Measurements from ENCODE around the gene CDCA5.

The CDCA5 gene

DNA sequence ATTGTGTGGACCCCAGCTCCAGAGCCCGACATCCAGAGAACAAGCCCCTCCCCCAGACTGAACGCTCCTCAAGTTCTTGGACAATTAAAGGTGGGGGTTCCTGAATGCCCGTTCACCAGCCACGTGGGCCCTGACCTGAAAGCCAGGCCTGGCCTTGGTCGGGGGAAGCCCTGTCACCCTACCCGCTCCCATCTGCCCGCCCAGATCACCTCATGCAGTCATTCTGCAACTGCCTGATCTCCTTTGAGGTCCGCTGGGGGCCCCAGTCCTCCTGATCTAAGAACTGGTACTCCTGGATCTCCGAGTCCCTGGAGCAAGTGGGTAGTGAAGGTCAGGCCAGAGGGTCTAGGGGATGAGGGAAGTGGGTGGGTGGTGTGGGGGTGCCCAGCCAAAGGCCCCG is 16.4 kb downstream of the CDCA5 start:
- no peak for DNase-seq

DNA sequence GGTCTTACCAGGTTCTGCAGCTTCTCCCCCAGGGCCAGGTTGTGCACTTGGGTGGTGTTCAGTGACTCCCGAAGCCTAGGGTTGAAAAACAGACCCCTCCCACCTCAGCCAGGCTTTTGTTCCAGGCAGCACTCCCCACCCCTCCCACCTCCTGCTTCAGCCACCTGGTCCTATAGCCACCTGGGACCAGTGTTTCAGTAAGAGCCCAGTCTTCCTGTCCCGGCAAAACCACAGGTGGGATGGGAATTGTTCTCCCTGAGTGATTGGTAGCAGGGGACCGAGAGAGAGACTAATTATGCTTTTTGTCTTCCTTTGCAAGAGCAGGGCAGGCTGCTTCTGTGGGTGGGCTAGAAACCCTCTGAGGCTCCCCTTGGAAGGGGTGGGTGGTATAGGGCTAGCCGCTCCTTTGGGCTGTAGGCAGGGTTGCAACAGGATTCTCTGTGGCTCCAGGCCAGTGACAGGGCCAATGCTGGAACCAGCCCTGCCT is 17.0 kb downstream of the CDCA5 start:
- DNase-seq = no peak

DNA sequence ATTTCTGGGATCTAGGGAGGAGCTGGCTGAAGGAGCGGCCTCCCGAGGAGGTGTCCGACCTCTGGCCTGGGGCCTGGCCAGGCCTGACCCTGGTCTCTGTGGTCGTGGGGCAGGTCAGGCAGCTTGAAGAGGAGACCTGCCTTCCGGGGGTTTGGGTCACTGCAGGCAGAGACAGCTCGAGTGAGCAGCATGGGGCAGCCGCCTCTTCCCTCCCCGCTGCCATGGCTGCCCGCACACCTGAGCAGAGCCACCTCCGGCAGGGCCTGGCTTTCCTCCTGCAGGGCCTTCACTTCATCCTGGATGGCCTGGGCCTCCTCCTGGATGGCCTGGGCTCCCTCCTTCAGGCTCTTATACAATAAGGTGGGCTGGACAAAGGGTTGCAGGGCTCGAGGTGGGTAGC is 17.5 kb downstream of the CDCA5 start:
- no peak for DNase-seq

DNA sequence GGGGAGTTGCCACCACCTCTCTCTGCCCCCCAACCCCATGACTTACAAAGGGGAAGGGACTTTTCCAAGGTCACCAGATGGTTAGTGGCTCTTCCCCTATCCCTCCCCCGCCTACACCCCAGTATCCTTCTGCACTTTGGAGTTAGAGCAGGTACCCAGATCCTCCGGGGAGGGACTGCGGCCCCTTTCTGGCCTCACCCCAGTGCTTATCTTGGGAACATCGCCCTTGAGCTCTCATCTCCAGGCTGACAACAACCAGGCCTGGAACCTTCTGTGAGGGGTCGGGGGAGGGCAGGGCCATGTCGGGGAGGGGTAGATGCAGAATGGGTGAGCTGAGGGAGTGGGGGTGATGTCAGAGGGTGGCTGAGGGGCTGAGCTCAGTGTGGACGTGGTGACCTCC is 18.0 kb downstream of the CDCA5 start:
- no peak for DNase-seq

DNA sequence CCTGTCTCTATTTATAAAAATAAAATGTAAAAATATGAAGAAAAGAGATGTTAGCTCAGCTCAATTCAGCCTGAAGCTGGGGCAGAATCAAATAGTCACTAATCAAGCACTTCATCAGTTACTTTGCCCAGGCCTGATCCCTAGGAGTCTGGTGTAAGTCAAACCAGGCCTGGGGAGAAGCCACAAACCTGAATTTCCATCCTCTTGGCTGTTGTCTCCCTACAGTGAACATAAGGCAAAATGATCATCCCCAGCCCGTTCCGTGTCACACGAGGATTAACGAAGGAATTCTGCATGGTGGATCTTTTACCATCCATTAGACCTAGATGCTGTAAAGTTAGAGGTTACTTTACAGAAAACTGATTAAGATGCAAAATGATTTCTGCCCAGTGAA is 19.0 kb downstream of the CDCA5 start:
- DNase-seq = no peak

DNA sequence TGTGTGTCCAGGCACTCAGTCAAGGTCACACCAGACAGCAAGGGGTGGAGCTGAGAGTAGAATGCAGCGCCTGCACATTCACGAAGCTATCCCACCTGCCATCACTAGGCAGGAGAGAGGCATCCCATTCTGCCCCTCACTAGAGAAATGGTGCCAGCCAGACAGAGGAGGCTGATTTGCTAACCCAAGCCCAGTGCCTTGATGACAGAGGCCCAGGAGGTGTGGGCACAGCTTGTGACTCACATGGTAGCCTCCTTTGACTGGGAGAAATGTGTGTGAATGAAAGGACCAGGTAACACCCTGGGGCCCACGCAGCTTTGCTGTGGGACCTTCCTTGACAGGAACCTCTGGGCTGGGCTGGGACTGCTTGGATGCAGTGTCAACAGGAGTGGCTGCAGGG is 20.3 kb downstream of the CDCA5 start:
- DNase-seq = no peak

DNA sequence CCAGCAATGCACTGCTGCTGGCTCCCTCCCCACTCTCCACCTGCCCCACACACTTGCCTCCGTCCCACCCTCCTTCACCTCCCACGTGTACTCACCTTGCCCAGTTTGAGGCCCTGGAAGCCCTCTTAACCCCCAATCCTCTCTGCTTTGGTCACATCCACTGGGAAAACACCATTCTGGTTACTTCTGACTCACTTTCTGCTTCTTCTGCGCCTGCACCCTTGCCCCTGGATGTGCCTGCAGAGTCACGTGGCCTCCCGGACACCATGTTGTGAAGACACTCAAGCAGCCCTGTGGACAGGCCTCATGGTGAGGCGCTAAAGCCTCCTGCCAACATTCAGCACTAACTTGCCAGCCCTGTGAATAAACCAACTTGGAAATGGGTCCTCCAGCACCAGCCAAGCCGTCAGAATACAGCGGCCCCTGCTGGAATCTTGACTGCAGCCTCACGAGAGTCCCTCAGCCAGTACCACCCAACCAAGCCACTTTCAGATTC is 22.9 kb downstream of the CDCA5 start:
- DNase-seq = no peak

DNA sequence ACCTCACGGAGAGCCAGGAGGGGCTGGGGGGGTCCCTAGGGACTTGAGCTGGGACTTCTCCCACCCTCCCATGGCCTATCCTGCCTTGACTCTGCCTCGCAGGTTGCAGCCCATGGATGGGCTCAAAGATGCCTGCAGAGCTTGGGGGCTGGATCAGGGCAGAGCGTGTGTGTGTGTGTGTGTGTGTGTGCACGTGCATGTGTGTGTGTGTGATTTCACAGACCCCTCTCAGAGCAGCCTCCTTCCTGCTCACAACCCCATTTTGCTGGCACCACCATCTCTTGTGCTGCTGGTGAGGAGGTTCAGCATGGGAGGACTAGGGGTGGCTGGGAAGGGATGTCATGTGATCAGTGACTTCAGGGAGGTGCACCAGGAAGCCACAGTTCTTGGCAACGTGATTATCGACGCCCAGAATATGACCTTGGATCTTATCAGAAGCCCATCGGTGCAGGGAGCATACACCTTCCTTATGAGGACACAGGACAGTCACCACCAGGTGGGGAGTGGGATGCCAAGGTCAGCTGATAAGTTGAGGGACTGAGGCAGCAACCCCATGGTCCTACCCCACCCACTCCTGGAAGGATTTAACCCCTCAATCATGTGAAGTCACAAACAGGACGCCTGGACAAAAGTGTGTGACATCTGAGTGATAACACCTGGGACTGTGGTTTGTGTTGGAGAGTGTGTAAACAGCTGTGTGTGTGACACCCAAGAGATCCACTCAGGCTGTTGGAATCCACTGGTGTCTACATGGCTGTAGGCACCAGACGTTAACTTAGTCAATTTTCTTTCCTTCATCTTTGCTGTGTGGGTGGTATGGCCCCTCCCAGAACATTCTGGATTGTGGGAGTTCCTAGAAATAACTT is 23.6 kb downstream of the CDCA5 start:
- no peak for DNase-seq

DNA sequence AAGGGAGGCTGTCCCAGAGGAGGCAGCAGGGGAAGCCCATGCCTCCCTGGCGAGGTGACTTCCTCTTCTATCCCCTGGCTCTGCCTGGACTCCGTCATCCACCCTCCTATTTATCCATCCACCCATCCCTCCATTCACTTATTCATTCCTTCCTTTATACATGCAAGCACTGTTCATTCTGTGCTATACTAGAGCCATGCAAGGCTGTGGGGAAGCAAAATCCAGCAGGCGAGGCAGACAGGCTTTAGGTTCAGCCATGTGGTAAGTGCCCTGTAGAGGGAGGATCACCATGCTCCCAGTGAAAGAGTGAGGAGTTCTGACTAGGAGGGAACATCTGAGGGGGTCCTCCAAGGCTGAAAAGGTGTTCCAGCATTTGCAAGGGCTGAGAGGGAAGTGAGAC is 24.3 kb downstream of the CDCA5 start:
- DNase-seq = no peak

DNA sequence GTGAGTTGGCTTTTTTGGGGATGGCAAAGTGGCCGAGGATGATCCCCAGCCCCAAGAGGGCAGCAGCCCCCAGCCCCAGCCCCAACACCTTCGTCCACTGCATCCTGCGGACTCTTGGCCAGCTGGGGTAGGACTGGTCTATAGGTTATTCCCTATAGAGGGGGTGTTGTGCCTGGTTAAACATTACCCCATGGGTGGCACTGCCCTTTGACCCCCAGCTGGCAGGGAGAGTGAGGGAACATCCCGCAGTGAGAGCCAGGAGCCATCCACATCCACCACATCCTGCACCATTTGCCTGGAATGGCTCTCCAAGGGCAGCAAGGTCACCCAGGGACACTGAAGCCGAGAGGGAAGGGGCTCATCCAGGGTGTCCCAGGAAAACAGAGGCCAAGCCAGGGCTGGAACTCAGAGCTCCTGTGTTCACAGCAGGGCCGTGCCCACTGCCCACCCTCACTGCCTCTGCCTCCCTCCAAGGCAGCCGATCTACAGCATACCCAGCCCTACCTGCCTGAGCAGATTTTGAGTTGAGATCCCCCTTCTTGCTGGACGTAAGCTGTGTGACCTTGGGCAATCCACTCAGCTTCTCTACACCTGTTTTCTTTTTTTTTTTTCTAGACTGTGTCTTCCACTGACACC is 25.3 kb downstream of the CDCA5 start, which contains the start of gene NAALADL1:
NAALADL1 (minus strand) TSS at position 135 of the 636 bp plus-strand sequence; CDS start at position 103, 32 bp downstream.
- DNase-seq = no peak

DNA sequence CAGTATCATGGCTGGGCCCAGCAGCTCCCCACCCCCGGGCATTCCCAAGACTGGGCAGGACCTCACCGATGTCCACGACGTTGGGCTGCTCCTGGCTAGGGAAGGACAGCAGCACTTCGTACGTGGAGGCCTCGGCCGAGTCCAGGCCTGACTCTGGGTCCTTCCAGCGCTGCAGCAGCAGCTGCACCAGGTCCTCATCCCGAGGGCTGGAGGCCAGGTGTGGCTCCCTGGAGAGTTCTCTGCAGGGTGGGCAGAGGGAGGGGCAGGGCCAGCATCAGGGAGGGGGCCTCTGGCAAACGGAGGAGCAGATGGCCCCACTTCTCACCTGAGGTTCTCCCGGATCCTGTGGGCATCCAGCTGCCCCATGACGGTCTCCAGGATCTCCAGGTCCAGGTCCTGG is 25.8 kb downstream of the CDCA5 start:
- DNase-seq = no peak

DNA sequence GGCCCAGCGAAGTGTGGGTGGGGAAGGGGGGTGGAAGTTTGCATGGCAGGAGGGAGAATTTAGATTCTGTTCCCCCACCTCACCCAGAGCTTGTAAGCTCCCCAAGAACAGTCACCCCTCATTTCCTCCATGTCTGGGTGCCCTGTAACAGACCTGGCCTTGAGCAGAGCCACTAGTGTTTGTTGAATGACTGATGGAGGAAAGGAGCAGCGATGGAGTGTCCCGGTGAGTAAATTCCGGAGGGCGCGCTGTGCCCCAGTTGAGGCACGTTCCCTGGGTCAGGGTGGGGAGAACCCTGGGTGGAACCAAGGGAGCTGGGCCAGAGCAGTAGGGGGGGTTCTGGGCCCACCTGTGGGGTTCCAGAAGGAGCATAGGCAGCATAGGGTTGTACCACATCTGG is 26.3 kb downstream of the CDCA5 start:
- no peak for DNase-seq

DNA sequence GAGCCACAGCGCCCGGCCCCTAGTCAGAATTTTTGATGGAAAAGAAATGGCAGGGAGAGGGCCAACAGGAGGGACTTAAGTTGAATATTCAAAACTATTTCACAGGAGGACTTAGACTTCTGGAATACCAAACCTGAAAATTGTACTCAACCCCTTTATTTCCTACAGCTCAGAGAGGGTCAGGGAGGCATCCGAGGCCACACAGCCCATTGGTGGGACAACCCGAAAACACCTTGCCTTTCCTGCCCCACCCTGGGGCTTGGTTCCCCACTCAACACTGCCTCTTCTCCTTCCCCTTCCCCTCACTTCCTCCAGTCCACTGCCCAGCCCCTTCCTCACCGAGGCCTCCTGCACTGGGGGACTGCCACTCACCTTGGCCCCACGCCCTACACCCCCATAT is 26.8 kb downstream of the CDCA5 start:
- DNase-seq = no peak

DNA sequence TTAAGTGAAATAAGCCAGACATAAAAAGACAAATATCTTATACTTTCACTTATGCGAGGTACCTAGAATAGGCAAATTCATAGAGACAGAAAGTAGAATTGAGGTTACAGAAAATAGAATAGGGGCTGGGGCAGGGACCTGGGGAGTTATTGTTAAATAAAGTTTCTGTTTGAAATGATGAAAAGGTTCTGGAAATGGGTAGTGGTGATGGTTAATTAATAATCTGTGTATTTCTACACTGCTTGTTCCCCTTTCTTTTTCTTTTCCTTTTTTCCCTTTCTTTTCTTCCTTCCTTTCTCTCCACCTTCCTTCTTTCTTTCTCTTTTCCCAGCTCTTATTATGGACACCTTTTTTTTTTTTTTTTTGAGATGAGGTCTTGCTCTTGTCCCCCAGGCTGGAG is 28.3 kb downstream of the CDCA5 start:
- no peak for DNase-seq

DNA sequence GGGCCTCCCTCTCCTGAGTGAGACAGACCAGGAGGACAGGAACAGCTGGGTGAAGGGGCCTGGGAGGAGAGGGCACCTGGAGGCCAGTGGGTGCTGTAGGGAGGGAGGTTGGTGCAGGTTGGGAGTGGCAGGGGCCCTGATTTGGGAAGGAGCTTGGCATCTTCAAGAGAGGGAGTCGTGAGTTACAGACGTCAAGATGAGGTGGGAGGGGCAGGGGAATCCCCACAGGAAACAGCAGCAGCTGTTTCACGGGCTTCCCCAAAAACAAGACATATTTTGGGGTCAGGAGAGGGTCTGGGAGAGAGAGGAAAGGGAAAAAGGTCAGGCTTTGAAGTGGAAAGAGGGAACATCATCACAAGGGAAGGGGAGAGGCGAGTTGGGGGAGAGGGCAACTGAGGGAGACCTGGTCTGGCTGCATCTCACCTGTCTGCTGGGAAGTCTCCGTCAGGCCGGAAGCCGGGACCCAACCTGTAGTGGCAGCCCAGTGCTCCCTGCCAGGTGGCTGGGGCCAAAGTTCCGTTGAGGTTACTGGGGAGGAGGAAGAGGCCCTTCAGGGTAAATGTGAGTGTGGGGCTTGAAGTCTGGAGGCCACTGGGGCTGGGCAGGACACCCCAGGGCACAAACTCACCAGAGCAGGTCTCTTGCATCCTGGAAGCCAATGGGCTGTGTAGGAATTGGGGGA is 29.9 kb downstream of the CDCA5 start:
- no peak for DNase-seq

DNA sequence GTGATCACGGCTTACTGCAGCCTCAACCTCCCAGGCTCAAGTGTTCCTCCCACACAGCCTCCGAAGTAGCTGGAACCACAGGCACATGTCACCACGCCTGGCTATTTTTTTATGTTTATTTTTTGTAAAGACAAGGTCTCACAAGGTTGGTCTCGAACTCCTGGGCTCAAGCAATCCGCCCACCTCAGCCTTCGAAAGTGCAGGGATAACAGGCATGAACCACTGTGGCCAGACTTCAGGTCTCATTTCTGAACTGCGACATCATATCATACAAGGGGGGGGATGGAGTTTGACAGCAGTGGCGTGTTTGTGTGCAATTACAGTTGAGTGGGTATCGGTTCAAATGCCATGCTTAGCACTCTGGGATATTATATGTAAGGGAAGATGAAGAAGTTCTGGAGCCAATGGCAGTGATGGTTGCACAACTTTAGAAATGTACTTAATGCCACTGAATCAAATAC is 32.4 kb downstream of the CDCA5 start:
- no peak for DNase-seq

DNA sequence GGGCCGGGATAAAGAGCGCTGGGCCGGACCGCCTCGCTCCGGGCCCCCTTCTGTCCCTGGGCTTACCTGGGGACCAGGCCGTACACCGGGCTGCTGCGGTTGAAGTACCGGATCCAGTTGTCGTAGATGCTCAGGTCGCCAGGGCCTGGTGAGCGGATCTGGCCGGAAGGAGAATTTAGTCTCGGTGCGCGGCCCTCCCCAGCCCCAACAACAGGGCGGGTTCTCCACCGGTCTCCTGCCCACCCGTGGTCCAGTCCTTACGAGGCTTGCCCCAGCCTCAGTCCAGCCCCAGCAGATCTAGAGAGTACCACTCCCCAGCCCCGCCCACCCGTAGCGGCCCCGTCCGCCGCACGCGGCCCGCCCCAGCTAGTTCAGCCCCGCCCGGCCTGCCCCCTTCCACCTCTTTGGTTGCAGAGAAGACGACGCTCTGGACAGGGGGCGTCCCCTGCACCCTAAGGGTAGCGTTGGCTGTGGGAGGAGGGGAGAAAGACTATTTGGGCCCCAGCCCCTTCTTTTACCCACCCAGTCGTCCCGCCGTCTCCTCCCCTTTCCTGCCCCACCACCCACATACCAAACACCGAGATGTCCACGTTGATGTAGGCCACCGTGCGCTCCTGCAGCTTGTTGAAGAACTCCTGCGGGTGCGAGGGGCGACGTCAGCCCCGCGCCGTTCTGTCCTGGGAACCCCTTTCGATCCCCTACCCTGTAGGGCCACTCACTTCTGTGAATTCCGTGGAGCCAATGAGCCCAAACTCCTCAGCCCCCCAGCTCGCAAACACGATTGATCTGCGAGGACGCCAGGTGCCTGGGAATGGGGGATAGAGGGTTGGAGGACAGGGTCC is 36.0 kb downstream of the CDCA5 start:
- DNase-seq = no peak

DNA sequence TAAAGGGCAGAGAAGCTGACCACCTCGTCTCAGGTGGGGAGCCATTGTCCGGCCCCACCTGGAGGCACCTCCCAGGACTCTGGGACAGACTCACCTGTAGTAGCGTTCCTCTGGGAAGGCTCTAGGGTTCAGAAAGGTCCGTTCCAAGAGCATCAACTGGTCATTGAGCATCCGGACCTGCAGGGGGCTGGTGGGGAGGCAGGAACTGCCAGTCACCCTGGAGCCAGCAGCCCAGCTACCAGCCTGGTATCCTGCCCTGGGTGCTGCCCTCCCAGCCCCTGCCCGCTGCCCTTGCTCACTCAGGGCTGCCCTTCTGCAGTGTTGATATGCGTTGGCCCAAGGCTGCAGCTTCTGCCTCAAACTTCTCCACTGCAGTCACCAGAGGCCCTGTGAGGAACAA is 38.1 kb downstream of the CDCA5 start:
- no peak for DNase-seq

DNA sequence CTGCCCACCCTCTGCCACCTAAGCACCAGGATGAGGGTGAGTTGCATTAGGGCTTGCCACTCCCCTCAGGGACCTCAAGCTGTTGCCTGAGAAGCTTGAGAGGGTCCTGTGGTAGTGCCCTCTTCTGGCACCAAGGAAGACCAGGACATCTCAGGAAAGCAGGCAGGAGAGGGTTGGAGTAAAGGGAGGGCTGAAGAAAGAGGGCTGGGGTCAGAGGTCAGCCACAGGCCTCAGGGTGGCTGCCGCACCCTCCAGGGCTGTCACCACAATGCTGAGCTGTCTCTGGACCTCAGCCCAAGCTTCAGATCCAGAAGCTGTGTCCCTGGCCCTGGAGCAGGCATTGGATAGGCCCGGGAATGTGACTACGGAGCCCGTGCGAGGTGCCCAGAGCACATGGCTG is 38.8 kb downstream of the CDCA5 start:
- no peak for DNase-seq

DNA sequence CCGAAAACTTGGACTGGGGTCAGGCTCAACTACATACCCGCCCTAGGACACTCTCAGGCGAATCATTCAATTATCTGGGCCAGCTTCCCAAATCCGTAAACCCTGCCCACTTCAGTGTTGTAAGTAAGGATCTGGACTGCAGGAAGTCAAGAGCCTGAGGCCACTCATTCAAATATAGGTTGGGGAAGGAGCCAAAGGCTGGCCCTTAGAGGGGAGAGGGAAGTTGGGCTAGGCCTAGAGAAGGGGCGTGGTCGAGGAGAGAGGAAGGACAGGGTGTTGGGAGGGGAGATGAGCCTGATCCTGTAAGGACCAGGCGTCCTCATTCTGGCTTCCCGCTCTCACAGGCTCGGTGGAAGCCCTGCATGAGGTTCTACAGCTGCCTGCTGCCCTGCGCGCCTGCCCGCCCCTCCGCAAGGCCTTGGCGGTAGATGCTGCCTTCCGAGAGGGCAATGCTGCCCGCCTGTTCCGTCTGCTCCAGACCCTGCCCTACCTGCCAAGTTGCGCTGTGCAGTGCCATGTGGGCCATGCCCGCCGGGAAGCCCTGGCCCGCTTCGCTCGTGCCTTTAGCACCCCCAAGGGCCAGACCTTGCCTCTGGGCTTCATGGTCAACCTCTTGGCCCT is 39.8 kb downstream of the CDCA5 start:
- DNase-seq = no peak

DNA sequence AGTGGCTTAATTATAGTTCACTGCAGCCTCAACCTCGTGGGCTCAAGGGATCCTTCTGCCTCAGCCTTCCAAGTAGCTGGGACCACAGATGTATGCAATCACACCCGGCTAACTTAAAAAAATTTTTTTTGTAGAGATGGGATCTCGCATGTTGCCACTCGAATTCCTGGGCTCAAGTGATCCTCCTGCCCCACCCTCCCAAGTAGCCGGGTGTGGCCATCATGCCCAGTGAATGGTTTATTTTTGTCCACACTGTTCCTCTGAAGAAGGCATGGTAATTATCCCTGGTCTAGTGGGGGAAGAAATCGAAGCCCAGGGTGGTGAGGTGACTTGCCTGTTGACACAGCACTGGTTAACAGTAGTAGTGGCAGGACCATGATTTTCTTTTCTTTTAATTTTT is 40.9 kb downstream of the CDCA5 start:
- no peak for DNase-seq
